CD14-positive monocyte (primary cell): Measurements from ENCODE around the gene ANXA4. TPM values are rescaled to one million over a fixed set of nuclear protein-coding genes. Genes with fewer than 3 reads are reported as not detected.

ENCODE experiments used
- DNase-seq, 3 donors: peaks; one replicate each; pipeline ENCODE4 v3.0.0-alpha.2; 2011 to 2022
- H2AFZ ChIP-seq: 2 replicates; pipeline ENCODE4 v1.6.0; 2012; ENCODE audit warnings: mild to moderate bottlenecking, low read depth, low read length, inconsistent platforms; ENCODE audit not compliant: insufficient read depth, poor library complexity, severe bottlenecking
- H3K27ac ChIP-seq, 2 donors: 1 replicate in 1 of 2; 2 replicates in 1 of 2; pipeline ENCODE4 v1.5.1; 2012 to 2013; ENCODE audit warnings: low read length in 2 of 2, control low read depth in 1 of 2, inconsistent platforms in 1 of 2, low read depth in 1 of 2, mild to moderate bottlenecking in 1 of 2
- H3K27me3 ChIP-seq, 2 donors: one replicate each; pipeline versions ENCODE4 v1.6.0 to v1.6.1; 2011 to 2013; ENCODE audit warnings: low read length in 2 of 2; ENCODE audit not compliant: control insufficient read depth in 2 of 2, insufficient read depth in 2 of 2
- H3K36me3 ChIP-seq, 2 donors: replicated peaks in 1 of 2; 1 replicate in 1 of 2; 2 replicates in 1 of 2; pipeline versions ENCODE4 v1.5.1 to v1.6.1; 2012 to 2013; ENCODE audit warnings: low read length in 2 of 2, control low read depth in 1 of 2, inconsistent platforms in 1 of 2, mild to moderate bottlenecking in 1 of 2; ENCODE audit not compliant: insufficient read depth in 2 of 2, control insufficient read depth in 1 of 2
- H3K4me1 ChIP-seq, 2 donors: 1 replicate in 1 of 2; 2 replicates in 1 of 2; pipeline versions ENCODE4 v1.5.1 to v1.6.1; 2012 to 2013; ENCODE audit warnings: low read length in 2 of 2, control low read depth in 1 of 2, inconsistent platforms in 1 of 2, mild to moderate bottlenecking in 1 of 2, moderate library complexity in 1 of 2; ENCODE audit not compliant: insufficient read depth in 2 of 2, control insufficient read depth in 1 of 2
- H3K4me2 ChIP-seq: replicated peaks from 2 replicates; pipeline ENCODE3; 2012; ENCODE audit warnings: low read length, moderate library complexity, mild to moderate bottlenecking; ENCODE audit not compliant: poor library complexity, severe bottlenecking; ENCODE audit errors: extremely low read depth
- H3K4me3 ChIP-seq, 3 experiments: fragments of 200-600 bp in 1 of 3; sonication (generic) in 1 of 3; replicated peaks in 1 of 3; 1 replicate in 2 of 3; 2 replicates in 1 of 3; pipeline ENCODE4 v1.5.1; 2011 to 2013; ENCODE audit warnings: low read length in 3 of 3, mild to moderate bottlenecking in 3 of 3, control low read depth in 2 of 3, low read depth in 2 of 3, inconsistent platforms in 1 of 3, moderate library complexity in 1 of 3
- H3K79me2 ChIP-seq: 2 replicates; pipeline ENCODE4 v1.6.0; 2012; ENCODE audit warnings: mild to moderate bottlenecking, control low read depth, inconsistent platforms, low read length, moderate library complexity; ENCODE audit not compliant: insufficient read depth
- H3K9ac ChIP-seq: 2 replicates; pipeline ENCODE4 v1.6.0; 2017; ENCODE audit warnings: low read length, mild to moderate bottlenecking; ENCODE audit not compliant: insufficient read depth, poor library complexity, severe bottlenecking
- H3K9me3 ChIP-seq, 2 donors: replicated peaks in 1 of 2; 1 replicate in 1 of 2; 2 replicates in 1 of 2; pipeline versions ENCODE4 v1.5.1 to v1.6.1; 2012 to 2013; ENCODE audit warnings: low read length in 2 of 2, control low read depth in 1 of 2; ENCODE audit not compliant: control insufficient read depth in 1 of 2, insufficient read depth in 1 of 2
- H4K20me1 ChIP-seq: 2 replicates; pipeline ENCODE4 v1.6.0; 2012; ENCODE audit warnings: mild to moderate bottlenecking, low read length, control low read depth, moderate library complexity; ENCODE audit not compliant: insufficient read depth
- H3K27ac Mint-ChIP-seq, 7 donors: one replicate each; pipeline ENCODE4 v1.8.0; 2020; ENCODE audit warnings: mild to moderate bottlenecking in 7 of 7, mixed read lengths in 7 of 7, moderate library complexity in 6 of 7, inconsistent platforms in 2 of 7
- H3K27me3 Mint-ChIP-seq, 3 donors: one replicate each; pipeline ENCODE4 v1.8.0; 2021 to 2022; ENCODE audit warnings: low read depth in 3 of 3, mild to moderate bottlenecking in 3 of 3, mixed read lengths in 3 of 3, moderate library complexity in 3 of 3, inconsistent platforms in 1 of 3
- H3K36me3 Mint-ChIP-seq, 2 donors: one replicate each; pipeline ENCODE4 v1.8.0; 2020; ENCODE audit warnings: mixed read lengths in 2 of 2, inconsistent platforms in 1 of 2, mild to moderate bottlenecking in 1 of 2
- H3K4me1 Mint-ChIP-seq: one replicate; pipeline ENCODE4 v1.8.0; 2020; ENCODE audit warnings: mild to moderate bottlenecking, mixed read lengths
- H3K4me3 Mint-ChIP-seq, 2 donors: one replicate each; pipeline ENCODE4 v1.8.0; 2020; ENCODE audit warnings: mild to moderate bottlenecking in 2 of 2, mixed read lengths in 2 of 2, moderate library complexity in 1 of 2
- H3K9me3 Mint-ChIP-seq, 7 donors: one replicate each; pipeline ENCODE4 v1.8.0; 2020 to 2022; ENCODE audit warnings: mixed read lengths in 7 of 7, mild to moderate bottlenecking in 6 of 7, moderate library complexity in 6 of 7, inconsistent platforms in 2 of 7
- WGBS: methylation state at CpG from one replicate; pipeline ENCODE4 v1.1.5; 2013; ENCODE audit warnings: missing lambda C conversion rate; ENCODE audit not compliant: insufficient coverage; 5-methylcytosine and 5-hydroxymethylcytosine counted together
- intact Hi-C, 2 donors: fragments of 100-400 bp; cut with micrococcal nuclease; formaldehyde crosslinking; loops; one replicate each; pipeline versions ENCODE4 v1.15.0 to v1.15.1; 2023
- polyA plus RNA-seq, 3 donors: library from polyadenylated mRNA; depleted of rRNA in 1 of 3; unstranded in 2 of 3; stranded (reverse) in 1 of 3; fragments of 300-500 nt in 2 of 3; fragments of >200 nt in 1 of 3; fragmentation: Illumina TruSeq in 2 of 3; gene quantifications; 1 replicate in 2 of 3; 2 replicates in 1 of 3; pipeline ENCODE4 v1.2.3, GENCODE V29; 2012 to 2021
- TF ChIP-seq, protein P1 (sequence below): fragments of 200-600 bp; IDR thresholded peaks from one replicate; pipeline ENCODE4 v1.8.0; 2022; ENCODE audit warnings: antibody characterized with exemption, mild to moderate bottlenecking

Gene ANXA4
- polyA plus RNA-seq, 3 donors: 30.0 to 95.7 (median 64.7) TPM

- peaks cover 3% of the 10 kb centered on the region in 2 donors for H3K36me3 Mint-ChIP-seq
- Histone ChIP-seq H3K4me3 (no peak overlapping the region), H3K27ac (peak overlapping the region; percentile 35 to 78), H2AFZ (no peak overlapping the region), H3K4me2 (no peak overlapping the region), H4K20me1 (no peaks in the 10 kb centered on the region), H3K9ac (no peak overlapping the region), H3K9me3 (no peaks in the 10 kb centered on the region), H3K27me3 (no peaks in the 10 kb centered on the region), H3K4me1 (peaks cover 26 to 42% of the 10 kb centered on the region in 2 donors), H3K79me2 (peaks cover 57% of the 10 kb centered on the region), H3K36me3 (no peaks in the 10 kb centered on the region)
- intact Hi-C loops: no loop called here
- H3K9me3 Mint-ChIP-seq: peaks cover 0 to 3% (median 0%) of the 10 kb centered on the region in 7 donors
- H3K4me3 Mint-ChIP-seq: no peak overlapping the region
- WGBS: 100% methylated on average over 1 of the region's 10 CpGs
- DNase-seq: no peak
- H3K27ac Mint-ChIP-seq: peak overlapping the region; percentile 73 to 89 (median 86)
- peaks cover 48% of the 10 kb centered on the region for H3K4me1 Mint-ChIP-seq
- TF ChIP-seq, protein P1, sequence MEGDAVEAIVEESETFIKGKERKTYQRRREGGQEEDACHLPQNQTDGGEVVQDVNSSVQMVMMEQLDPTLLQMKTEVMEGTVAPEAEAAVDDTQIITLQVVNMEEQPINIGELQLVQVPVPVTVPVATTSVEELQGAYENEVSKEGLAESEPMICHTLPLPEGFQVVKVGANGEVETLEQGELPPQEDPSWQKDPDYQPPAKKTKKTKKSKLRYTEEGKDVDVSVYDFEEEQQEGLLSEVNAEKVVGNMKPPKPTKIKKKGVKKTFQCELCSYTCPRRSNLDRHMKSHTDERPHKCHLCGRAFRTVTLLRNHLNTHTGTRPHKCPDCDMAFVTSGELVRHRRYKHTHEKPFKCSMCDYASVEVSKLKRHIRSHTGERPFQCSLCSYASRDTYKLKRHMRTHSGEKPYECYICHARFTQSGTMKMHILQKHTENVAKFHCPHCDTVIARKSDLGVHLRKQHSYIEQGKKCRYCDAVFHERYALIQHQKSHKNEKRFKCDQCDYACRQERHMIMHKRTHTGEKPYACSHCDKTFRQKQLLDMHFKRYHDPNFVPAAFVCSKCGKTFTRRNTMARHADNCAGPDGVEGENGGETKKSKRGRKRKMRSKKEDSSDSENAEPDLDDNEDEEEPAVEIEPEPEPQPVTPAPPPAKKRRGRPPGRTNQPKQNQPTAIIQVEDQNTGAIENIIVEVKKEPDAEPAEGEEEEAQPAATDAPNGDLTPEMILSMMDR: no peak
- H3K27me3 Mint-ChIP-seq: peaks cover 0 to 5% (median 0%) of the 10 kb centered on the region in 3 donors
Observed at GRCh38 chr2:69770747-69771146, 28.8 kb downstream of the ANXA4 start.

- Mint-ChIP-seq H3K27me3 (peaks cover 0 to 4% (median 0%) of the 10 kb centered on the region in 3 donors), H3K27ac (peak overlapping the region in 1 of 7 donors; percentile 66), H3K4me3 (no peak overlapping the region), H3K36me3 (peaks cover 0 to 8% of the 10 kb centered on the region in 2 donors), H3K4me1 (peaks cover 49% of the 10 kb centered on the region), H3K9me3 (peaks cover 0 to 6% (median 5%) of the 10 kb centered on the region in 7 donors)
- peak overlapping the region in 1 of 2 donors; percentile 4 for H3K27ac ChIP-seq
- no CpG with 5 or more reads among the region's 1 CpG for WGBS
- TF ChIP-seq, protein P1: no peak
- peaks cover 26 to 42% of the 10 kb centered on the region in 2 donors for H3K4me1 ChIP-seq
- H3K9ac ChIP-seq: no peak overlapping the region
- no peak overlapping the region for H3K4me2 ChIP-seq
- intact Hi-C loops: no loop called here
- H2AFZ ChIP-seq: no peak overlapping the region
- DNase-seq: no peak
- peaks cover 50% of the 10 kb centered on the region for H3K79me2 ChIP-seq
- H3K27me3 ChIP-seq: no peaks in the 10 kb centered on the region
- H3K4me3 ChIP-seq: no peak overlapping the region
- H4K20me1 ChIP-seq: no peaks in the 10 kb centered on the region
- H3K36me3 ChIP-seq: no peaks in the 10 kb centered on the region
- H3K9me3 ChIP-seq: peaks cover 0 to 5% of the 10 kb centered on the region in 2 donors
Observed at GRCh38 chr2:69771461-69771860, 29.5 kb downstream of the ANXA4 start.
